Activated T-cell treated with anti-CD3 and anti-CD28 coated beads for 48 hours (primary cell): ENCODE data around the gene SDCBP2.

Experiments
- DNase-seq: peaks from one replicate; pipeline ENCODE4 v3.0.0-alpha.2; 2020; ENCODE audit warnings: low read depth

Gene SDCBP2

DNA sequence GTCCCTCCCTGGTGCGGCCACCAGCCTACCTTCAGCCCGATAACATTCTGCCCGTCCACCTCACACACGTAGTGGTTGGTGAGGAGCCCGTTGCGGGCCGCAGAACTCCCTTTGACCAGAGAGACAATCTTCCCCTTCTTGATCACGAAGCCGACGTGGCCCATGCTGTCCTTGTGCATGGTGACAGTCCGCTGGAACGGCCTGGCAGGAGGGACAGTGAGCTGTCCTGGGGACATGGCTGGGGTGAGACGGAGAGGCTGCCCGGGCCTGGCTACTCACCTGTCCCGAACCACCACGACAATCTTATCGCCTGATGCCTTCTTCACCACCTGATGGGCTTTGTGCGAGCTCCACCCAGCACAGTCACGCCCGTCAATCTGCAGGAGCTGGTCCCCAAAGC lies 16.6 kb downstream of the SDCBP2 start:
- no peak for DNase-seq

GRCh38 chr20:1310506-1311190 lies 18.3 kb downstream of the SDCBP2 start:
- no peak for DNase-seq

- no peak for DNase-seq
Measured at GRCh38 chr20:1310071-1310470, 18.9 kb downstream of the SDCBP2 start.

DNA sequence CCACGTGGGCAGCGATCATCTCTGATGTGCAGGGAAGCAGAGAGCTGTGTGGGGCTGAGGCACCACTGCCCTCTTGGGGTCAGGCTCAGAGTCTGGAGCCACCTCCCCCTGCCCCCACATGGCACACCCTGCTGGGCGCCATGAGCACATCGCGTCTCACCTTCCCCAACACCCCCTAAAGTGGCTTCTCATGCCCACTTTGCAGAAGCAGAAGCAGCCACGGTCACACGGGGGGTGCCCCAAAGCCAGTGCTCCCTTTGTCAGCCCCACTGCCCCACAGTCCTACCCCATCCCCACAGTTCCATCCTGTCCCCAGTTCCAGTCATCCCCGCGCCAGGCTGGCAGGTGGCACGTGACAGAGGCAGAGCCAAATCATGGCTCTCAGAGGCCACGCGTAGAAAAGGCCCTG lies 19.5 kb downstream of the SDCBP2 start:
- DNase-seq: no peak

GRCh38 chr20:1308702-1309095 lies 20.2 kb downstream of the SDCBP2 start:
- DNase-seq: no peak

- DNase-seq: no peak
Measured at GRCh38 chr20:1308067-1308701, 20.8 kb downstream of the SDCBP2 start.

DNA sequence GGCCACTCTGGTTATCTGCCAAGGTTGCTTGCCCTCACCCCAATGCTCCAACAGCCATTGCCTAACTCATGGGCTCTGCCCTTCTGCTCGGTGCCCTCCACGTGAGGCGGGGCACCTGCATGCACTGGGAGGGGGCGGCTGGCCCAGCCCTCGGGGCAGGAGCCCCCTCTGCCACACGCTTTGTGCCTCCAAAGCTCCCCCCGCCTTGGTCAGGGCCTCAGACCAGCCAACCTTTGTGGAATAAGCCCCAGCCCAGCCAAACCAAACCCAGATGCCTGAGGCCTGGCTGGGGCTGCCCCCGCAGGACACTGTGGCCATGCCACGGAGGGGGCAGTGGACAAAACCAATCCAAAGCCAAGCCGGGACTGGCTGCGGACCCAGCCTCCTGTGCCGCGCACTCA lies 21.4 kb downstream of the SDCBP2 start:
- no peak for DNase-seq

GRCh38 chr20:1307171-1307570 lies 21.8 kb downstream of the SDCBP2 start:
- DNase-seq: no peak

DNA sequence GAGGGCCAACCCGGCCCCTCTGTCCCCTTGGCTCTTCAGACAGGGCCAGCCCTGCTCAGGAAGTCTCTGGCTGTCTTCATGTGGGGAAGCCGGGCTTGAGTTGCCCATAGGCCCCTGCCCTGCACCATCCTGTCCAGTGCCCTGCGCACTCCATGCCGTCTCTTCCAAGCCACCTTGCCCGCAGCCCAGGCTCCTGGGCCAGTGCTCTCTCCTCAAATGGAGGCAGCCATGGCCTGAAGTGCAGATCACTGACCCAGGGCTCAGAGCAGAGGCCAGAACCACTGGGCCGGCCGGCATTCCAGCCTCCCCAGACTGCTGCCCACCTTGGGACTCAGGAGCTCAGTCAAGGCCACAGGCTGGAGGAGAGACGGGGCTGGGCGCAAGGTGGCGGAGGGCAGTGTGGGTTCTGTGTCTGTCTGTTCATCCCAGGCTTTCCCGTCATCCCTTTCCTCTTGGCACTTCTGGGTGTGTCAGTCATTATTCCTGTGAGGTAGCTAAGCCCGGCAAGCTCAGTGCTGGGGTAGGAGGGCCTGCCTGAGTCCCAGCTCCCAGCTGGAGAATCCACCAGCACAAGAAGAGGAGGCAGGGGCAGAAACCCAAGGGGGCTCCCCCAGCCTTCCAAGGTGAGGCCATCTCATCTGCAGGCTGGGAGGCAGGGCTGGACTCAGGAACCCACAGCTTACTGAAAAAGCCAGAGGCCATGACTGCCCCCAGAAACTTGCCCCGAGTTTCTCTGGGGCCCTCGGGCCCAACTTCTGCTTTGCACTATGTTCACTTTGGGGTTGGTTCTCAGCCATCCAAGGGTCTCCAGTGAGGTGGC lies 22.4 kb downstream of the SDCBP2 start:
- DNase-seq: no peak

GRCh38 chr20:1305712-1306111 lies 23.2 kb downstream of the SDCBP2 start:
- no peak for DNase-seq

GRCh38 chr20:1304710-1305515 lies 24.0 kb downstream of the SDCBP2 start:
- DNase-seq: no peak

DNA sequence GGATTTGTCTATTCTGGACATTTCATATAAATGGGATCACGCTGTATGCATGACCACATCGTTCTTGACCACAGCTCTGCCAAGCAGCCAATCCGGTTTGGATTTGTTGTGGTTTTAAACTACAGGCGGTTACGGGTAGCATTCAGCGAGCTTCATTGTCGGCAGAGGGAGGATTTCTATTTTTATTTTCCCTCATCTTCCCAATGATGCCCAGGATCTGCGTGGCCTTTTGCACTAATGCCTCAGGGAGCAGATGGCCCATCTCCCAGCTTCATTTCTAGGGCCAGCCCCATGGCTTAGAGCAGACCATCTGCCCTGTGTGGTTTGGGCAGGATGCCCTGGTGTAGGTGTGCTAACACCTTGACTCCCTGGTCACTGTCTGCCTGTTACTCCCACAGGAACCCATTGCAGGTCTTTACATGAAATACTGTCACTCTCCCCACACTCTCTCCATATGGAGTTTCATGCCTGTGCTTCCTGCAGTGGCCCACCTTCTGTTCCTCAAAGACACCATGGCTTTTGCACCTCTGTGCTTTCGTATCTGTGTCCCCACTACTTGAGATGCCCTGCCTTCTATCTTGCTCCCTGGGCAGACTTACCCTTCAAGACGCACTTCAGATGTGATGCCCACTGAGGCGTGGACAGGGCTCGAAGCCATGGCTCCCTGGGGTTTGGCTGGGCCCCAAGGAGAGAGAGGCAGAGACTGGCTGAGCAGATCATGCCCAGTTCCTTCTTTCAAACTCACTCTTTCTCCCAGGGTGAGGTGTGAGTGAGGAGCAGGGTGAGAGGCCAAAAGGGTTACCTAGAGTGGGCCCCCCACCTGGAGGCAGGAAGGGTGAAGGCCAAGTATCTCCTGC lies 26.0 kb downstream of the SDCBP2 start:
- DNase-seq: no peak

DNA sequence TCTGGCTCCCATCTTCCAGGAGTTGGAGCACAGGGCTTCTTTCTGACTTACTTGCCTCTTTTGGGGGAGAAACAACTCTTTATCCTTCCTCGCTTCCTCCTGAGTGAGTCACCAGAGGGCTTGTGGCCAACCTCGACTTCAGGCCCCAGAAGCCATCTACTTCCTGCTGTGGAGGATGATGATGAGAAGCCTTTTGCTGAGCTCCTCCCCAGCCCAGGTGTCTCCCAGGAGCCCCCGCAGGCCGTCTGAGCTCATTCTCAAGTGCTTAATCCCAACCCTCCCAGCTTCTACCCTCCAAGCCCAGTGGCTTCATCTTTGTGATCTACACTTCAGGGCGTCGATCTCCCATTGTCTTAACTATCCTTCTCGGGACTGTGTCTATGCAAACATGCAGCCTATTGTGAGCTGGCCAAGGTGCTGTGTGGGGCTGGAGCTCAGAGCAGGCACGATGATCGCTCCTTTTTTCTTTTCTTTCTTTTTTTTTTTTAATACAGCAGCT lies 27.9 kb downstream of the SDCBP2 start:
- peak; percentile 50 for DNase-seq

DNA sequence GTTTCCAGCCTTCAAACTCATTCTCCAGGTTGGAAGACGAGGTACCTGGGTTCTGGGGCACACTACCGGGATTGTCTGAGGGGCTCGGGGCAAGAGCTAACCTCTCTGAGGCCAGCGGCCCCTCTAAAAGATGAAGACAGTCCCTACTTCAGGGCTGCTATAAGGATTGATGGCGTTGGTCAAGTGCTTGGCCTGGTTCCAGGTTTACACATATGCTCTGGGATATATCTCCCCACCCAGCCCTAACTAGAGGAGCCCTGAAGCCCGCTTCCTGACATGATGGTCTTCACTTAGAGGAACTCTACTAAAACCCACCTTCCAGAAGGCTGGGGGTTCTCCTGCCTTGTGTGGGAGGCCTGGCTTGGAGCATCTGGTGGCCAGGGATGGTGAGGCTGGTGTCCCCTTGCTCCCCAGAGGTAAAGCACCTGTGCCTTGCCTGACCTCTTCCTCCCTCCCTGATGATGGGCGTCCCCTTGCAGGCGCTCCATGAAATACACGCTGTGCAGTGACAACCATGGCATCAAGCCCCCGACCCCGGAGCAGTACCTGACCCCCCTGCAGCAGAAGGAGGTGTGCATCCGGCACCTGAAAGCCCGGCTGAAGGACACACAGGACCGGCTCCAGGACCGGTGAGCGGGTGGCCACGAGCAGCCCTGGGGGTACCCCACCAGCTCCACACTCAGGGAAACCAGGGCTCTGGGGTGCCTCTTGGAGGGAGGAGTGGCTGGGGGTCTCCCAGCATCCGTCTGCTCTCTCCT lies 28.7 kb downstream of the SDCBP2 start:
- DNase-seq: no peak

DNA sequence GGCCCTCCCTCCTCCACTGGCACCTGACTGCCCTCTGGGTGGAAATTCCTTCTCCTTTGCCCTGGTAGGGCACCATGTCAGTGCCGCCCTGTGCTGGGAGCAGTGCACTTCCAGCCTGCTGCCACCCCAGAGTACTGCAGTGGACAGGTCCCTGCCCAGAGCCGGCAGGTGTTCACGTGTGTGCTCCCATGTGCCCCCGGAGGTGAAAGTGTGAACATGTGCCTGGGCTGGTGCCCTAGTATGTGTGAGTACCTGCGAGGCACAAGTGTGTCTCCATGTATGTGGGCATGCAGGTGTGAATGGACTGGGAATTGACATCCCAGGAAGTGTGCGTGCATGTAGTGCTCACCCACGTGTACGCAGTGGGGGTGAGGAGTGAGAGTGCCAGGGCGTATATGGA lies 29.4 kb downstream of the SDCBP2 start:
- DNase-seq: peak; percentile 27

DNA sequence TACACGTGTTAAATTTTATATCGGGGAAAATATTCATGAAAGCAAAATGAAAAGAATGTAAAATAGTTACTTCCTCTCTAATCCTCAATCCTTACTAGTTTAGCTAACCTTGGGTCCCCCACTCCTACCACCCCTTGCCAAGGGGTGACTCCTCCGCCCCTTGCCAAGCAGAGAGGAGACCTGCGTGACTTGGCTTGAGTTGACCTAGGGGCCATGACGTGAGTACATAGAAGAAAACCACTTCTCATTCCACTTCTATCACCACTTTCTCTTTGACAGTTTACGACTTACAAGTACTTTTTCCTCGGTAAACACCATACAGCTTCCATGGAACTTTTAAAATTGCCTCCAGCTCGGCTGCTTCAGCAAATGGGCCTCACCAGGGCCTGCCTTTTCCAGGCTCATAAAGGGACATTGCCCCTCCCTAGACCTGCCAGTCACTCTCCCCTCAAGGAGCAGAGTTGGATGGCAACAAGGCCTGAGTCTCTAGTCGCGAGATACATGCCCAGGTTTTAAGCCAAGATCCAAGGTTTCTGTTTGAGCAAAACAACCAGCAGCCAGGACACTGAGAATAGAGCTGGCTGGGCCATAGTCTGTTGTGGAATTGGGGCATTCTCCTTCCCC lies 29.9 kb downstream of the SDCBP2 start:
- DNase-seq: no peak

DNA sequence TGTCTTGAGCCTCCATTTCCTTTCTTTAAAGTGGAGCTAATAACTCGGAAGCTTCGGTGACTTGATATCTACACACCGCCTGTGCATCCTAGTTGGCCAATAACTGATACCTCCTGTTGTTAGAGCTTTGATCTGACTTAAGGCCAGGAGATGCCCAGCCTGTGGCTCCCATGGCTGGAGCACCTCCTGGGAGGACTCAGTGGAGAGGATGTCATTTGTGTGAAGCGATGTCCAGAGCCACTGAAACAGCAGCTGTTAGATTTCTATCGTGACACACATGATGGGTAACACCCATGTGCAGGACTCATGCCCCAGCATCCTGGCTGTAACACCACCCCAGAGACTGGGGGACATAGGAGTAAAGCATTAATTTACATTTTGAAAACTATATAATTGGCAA lies 30.8 kb downstream of the SDCBP2 start:
- DNase-seq: no peak

- DNase-seq: no peak
Measured at GRCh38 chr20:1297486-1297885, 31.5 kb downstream of the SDCBP2 start.

- no peak for DNase-seq
Measured at GRCh38 chr20:1296922-1297321, 32.0 kb downstream of the SDCBP2 start.

DNA sequence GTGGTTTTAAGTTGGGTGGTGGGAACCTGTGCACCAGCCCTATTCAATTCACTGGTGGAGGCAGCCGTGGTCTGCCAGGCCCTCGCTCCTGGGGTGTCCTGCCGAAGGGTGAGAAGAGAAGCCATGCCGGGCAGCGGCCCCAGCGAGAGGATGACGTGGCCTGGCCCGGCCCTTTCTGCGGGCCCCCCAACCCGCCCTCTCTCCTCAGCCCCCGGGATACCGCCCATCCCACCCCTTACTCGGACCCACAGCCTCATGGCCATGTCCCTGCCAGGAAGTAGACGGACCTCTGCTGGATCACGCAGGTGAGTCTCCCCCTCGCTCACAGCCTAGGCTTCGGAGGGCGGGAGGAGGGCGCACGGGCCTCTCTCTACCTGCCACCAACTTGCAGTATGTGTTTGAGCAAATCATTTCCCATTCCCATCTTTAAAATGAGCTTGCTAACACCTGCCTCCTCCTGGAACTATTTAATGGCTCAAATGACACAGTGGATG lies 32.8 kb downstream of the SDCBP2 start:
- DNase-seq: no peak
